ENCODE measurements around the gene TSPAN18. TPM values are rescaled to one million over a fixed set of nuclear protein-coding genes. Genes with fewer than 3 reads are reported as not detected.

TSPAN18 gene
- total and polyA plus RNA-seq, 10 of the 15 experiments (the other 5 are each of a cell fraction or from before 2014, with no cell fraction given), result 0.02 to 0.77 (median 0.13) TPM; not detected in 1

GRCh38 chr11:44716256-44716655, 10.5 kb upstream of the TSPAN18 start (continued):
- TF ChIP-seq, protein P1, sequence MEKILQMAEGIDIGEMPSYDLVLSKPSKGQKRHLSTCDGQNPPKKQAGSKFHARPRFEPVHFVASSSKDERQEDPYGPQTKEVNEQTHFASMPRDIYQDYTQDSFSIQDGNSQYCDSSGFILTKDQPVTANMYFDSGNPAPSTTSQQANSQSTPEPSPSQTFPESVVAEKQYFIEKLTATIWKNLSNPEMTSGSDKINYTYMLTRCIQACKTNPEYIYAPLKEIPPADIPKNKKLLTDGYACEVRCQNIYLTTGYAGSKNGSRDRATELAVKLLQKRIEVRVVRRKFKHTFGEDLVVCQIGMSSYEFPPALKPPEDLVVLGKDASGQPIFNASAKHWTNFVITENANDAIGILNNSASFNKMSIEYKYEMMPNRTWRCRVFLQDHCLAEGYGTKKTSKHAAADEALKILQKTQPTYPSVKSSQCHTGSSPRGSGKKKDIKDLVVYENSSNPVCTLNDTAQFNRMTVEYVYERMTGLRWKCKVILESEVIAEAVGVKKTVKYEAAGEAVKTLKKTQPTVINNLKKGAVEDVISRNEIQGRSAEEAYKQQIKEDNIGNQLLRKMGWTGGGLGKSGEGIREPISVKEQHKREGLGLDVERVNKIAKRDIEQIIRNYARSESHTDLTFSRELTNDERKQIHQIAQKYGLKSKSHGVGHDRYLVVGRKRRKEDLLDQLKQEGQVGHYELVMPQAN (conservative IDR thresholded peaks at IDR 0.05), result no peak
- TF ChIP-seq JUNB (IDR thresholded peaks at IDR 0.05), result no peak
- TF ChIP-seq EP300 (IDR thresholded peaks at IDR 0.05; ENCODE audit: borderline replicate concordance in 1 of 2, control insufficient read depth in 1 of 2, low read depth in 2 of 2, low read length in 2 of 2), result no peak
- TF ChIP-seq BCL3 (IDR thresholded peaks at IDR 0.05; ENCODE audit: borderline replicate concordance, insufficient read depth, low read depth, low read length, poor library complexity, severe bottlenecking), result no peak
- TF ChIP-seq NFXL1 (IDR thresholded peaks at IDR 0.05; ENCODE audit: borderline replicate concordance), result no peak
- TF ChIP-seq, protein P2, sequence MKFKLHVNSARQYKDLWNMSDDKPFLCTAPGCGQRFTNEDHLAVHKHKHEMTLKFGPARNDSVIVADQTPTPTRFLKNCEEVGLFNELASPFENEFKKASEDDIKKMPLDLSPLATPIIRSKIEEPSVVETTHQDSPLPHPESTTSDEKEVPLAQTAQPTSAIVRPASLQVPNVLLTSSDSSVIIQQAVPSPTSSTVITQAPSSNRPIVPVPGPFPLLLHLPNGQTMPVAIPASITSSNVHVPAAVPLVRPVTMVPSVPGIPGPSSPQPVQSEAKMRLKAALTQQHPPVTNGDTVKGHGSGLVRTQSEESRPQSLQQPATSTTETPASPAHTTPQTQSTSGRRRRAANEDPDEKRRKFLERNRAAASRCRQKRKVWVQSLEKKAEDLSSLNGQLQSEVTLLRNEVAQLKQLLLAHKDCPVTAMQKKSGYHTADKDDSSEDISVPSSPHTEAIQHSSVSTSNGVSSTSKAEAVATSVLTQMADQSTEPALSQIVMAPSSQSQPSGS (IDR thresholded peaks at IDR 0.05; ENCODE audit: low read length), result no peak
- no peak for TF ChIP-seq ATF7 (IDR thresholded peaks at IDR 0.05; ENCODE audit: low read depth)
- TF ChIP-seq PBX3 (IDR thresholded peaks at IDR 0.05; ENCODE audit: insufficient replicate concordance, low read depth, low read length), result no peak
- no peak for TF ChIP-seq MXI1 (IDR thresholded peaks at IDR 0.05; ENCODE audit: low read depth, low read length)
- TF ChIP-seq NR2F1 (conservative IDR thresholded peaks at IDR 0.05), result no peak
